Stimulated activated memory B cell treated with anti-CD40 and anti-IgM and Interleukin-4, amounts not matched to agents 10 μg/mL and 1 μg/mL and 100 μg/mL, for 72 hours (primary cell): ENCODE results near the gene KIF24.
"Not testable (repeated sequence)": the region's sequence is repeated elsewhere in the genome, so short reads cannot be mapped to it uniquely, and the experiment has no call there.

Source experiments
- ATAC-seq: fragments of 150-1000 bp; cut with Tn5 transposase; 2 replicates; pipeline ENCODE4 v1.10.0; 2021
- H3K27ac Mint-ChIP-seq: one replicate; pipeline ENCODE4 v1.8.0; 2022; ENCODE audit warnings: mild to moderate bottlenecking, mixed read lengths
- H3K27me3 Mint-ChIP-seq: one replicate; pipeline ENCODE4 v1.8.0; 2022; ENCODE audit warnings: mixed read lengths
- H3K36me3 Mint-ChIP-seq: one replicate; pipeline ENCODE4 v1.8.0; 2022; ENCODE audit warnings: mixed read lengths
- H3K4me1 Mint-ChIP-seq: one replicate; pipeline ENCODE4 v1.8.0; 2022; ENCODE audit warnings: mixed read lengths
- H3K4me3 Mint-ChIP-seq: one replicate; pipeline ENCODE4 v1.8.0; 2022; ENCODE audit warnings: mild to moderate bottlenecking, moderate library complexity, mixed read lengths
- H3K9me3 Mint-ChIP-seq: one replicate; pipeline ENCODE4 v1.8.0; 2022; ENCODE audit warnings: mixed read lengths

KIF24 gene

GRCh38 chr9:34370335-34370969 is 41.4 kb upstream of the KIF24 start:
- ATAC-seq: no peak
- H3K27ac Mint-ChIP-seq: no peak overlapping the region

GRCh38 chr9:34369636-34370035 is 40.6 kb upstream of the KIF24 start:
- H3K36me3 Mint-ChIP-seq: peaks cover 7% of the 10 kb centered on the region
- no peaks in the 10 kb centered on the region for H3K4me1 Mint-ChIP-seq

More at GRCh38 chr9:34370335-34370969, 41.4 kb upstream of the KIF24 start:
- peaks cover 7% of the 10 kb centered on the region for H3K36me3 Mint-ChIP-seq
- H3K4me3 Mint-ChIP-seq: peak overlapping the region; percentile 47
- peaks cover 12% of the 10 kb centered on the region for H3K9me3 Mint-ChIP-seq
- no peaks in the 10 kb centered on the region for H3K27me3 Mint-ChIP-seq
- no peaks in the 10 kb centered on the region for H3K4me1 Mint-ChIP-seq

GRCh38 chr9:34368796-34369195 is 39.7 kb upstream of the KIF24 start:
- H3K9me3 Mint-ChIP-seq: peaks cover 12% of the 10 kb centered on the region
- H3K4me1 Mint-ChIP-seq, H3K27me3 Mint-ChIP-seq, H3K27ac Mint-ChIP-seq, H3K4me3 Mint-ChIP-seq, ATAC-seq: not testable (repeated sequence)
- H3K36me3 Mint-ChIP-seq: peaks cover 13% of the 10 kb centered on the region

More at GRCh38 chr9:34369636-34370035, 40.6 kb upstream of the KIF24 start:
- Mint-ChIP-seq H3K27ac (no peak overlapping the region), H3K27me3 (no peaks in the 10 kb centered on the region), H3K9me3 (peaks cover 12% of the 10 kb centered on the region), H3K4me3 (no peak overlapping the region)
- ATAC-seq: no peak

GRCh38 chr9:34367751-34368410 is 38.8 kb upstream of the KIF24 start:
- ATAC-seq, H3K4me1 Mint-ChIP-seq, H3K27ac Mint-ChIP-seq, H3K4me3 Mint-ChIP-seq, H3K27me3 Mint-ChIP-seq: not testable (repeated sequence)
- peaks cover 12% of the 10 kb centered on the region for H3K9me3 Mint-ChIP-seq
- H3K36me3 Mint-ChIP-seq: peaks cover 13% of the 10 kb centered on the region

GRCh38 chr9:34366365-34366764 is 37.3 kb upstream of the KIF24 start:
- Mint-ChIP-seq H3K27ac (no peak overlapping the region), H3K4me1 (no peaks in the 10 kb centered on the region), H3K9me3 (peaks cover 12% of the 10 kb centered on the region), H3K4me3 (no peak overlapping the region), H3K27me3 (no peaks in the 10 kb centered on the region), H3K36me3 (peaks cover 13% of the 10 kb centered on the region)
- no peak for ATAC-seq

GRCh38 chr9:34365282-34365681 is 36.2 kb upstream of the KIF24 start:
- ATAC-seq: no peak
- H3K36me3 Mint-ChIP-seq: peaks cover 13% of the 10 kb centered on the region
- peaks cover 12% of the 10 kb centered on the region for H3K9me3 Mint-ChIP-seq
- no peaks in the 10 kb centered on the region for H3K27me3 Mint-ChIP-seq
- H3K4me3 Mint-ChIP-seq: no peak overlapping the region
- no peak overlapping the region for H3K27ac Mint-ChIP-seq
- no peaks in the 10 kb centered on the region for H3K4me1 Mint-ChIP-seq

- no peaks in the 10 kb centered on the region for H3K27me3 Mint-ChIP-seq
- H3K36me3 Mint-ChIP-seq: peaks cover 10% of the 10 kb centered on the region
- H3K4me3 Mint-ChIP-seq: no peak overlapping the region
- no peaks in the 10 kb centered on the region for H3K4me1 Mint-ChIP-seq
- peaks cover 12% of the 10 kb centered on the region for H3K9me3 Mint-ChIP-seq
- H3K27ac Mint-ChIP-seq: no peak overlapping the region
- no peak for ATAC-seq
Measured at GRCh38 chr9:34363619-34364351, 34.7 kb upstream of the KIF24 start.

GRCh38 chr9:34362614-34363214 is 33.6 kb upstream of the KIF24 start:
- peaks cover 12% of the 10 kb centered on the region for H3K36me3 Mint-ChIP-seq
- H3K4me3 Mint-ChIP-seq: no peak overlapping the region
- H3K27me3 Mint-ChIP-seq: no peaks in the 10 kb centered on the region
- peaks cover 17% of the 10 kb centered on the region for H3K9me3 Mint-ChIP-seq
- no peak overlapping the region for H3K27ac Mint-ChIP-seq
- H3K4me1 Mint-ChIP-seq: no peaks in the 10 kb centered on the region
- no peak for ATAC-seq

GRCh38 chr9:34352957-34353356 is 23.9 kb upstream of the KIF24 start:
- H3K27me3 Mint-ChIP-seq, ATAC-seq, H3K4me1 Mint-ChIP-seq, H3K4me3 Mint-ChIP-seq, H3K27ac Mint-ChIP-seq: not testable (repeated sequence)
- Mint-ChIP-seq H3K36me3 (peaks cover 51% of the 10 kb centered on the region), H3K9me3 (peaks cover 13% of the 10 kb centered on the region)

GRCh38 chr9:34352122-34352652 is 23.1 kb upstream of the KIF24 start:
- H3K27ac Mint-ChIP-seq, ATAC-seq: not testable (repeated sequence)
- peaks cover 51% of the 10 kb centered on the region for H3K36me3 Mint-ChIP-seq

GRCh38 chr9:34349324-34349723 is 20.3 kb upstream of the KIF24 start:
- Mint-ChIP-seq H3K27me3 (no peaks in the 10 kb centered on the region), H3K4me3 (no peak overlapping the region), H3K27ac (no peak overlapping the region), H3K9me3 (no peaks in the 10 kb centered on the region), H3K36me3 (peaks cover 25% of the 10 kb centered on the region), H3K4me1 (no peaks in the 10 kb centered on the region)
- ATAC-seq: no peak

More at GRCh38 chr9:34352122-34352652, 23.1 kb upstream of the KIF24 start:
- not testable (repeated sequence) for H3K27me3 Mint-ChIP-seq, H3K4me1 Mint-ChIP-seq, H3K4me3 Mint-ChIP-seq, H3K9me3 Mint-ChIP-seq

- Mint-ChIP-seq H3K9me3 (no peaks in the 10 kb centered on the region), H3K27ac (no peak overlapping the region), H3K36me3 (peaks cover 31% of the 10 kb centered on the region), H3K4me3 (no peak overlapping the region), H3K27me3 (no peaks in the 10 kb centered on the region), H3K4me1 (no peaks in the 10 kb centered on the region)
- no peak for ATAC-seq
Measured at GRCh38 chr9:34347800-34348158, 18.7 kb upstream of the KIF24 start.

GRCh38 chr9:34346873-34347799 is 18.1 kb upstream of the KIF24 start:
- Mint-ChIP-seq H3K4me1 (no peaks in the 10 kb centered on the region), H3K9me3 (no peaks in the 10 kb centered on the region), H3K4me3 (no peak overlapping the region), H3K27ac (no peak overlapping the region), H3K36me3 (peaks cover 32% of the 10 kb centered on the region), H3K27me3 (no peaks in the 10 kb centered on the region)
- ATAC-seq: no peak

- Mint-ChIP-seq H3K4me3 (no peak overlapping the region), H3K4me1 (no peaks in the 10 kb centered on the region), H3K9me3 (no peaks in the 10 kb centered on the region), H3K27ac (no peak overlapping the region), H3K36me3 (peaks cover 50% of the 10 kb centered on the region), H3K27me3 (no peaks in the 10 kb centered on the region)
- ATAC-seq: no peak
Measured at GRCh38 chr9:34343605-34344004, 14.5 kb upstream of the KIF24 start.
